Kidney (tissue), 14 donors: ENCODE data around the gene C19orf85. TPM values are rescaled to one million over a fixed set of nuclear protein-coding genes. Genes with fewer than 3 reads are reported as not detected.

Source experiments
- DNase-seq, 5 donors: peaks; one replicate each; pipeline ENCODE4 v3.0.0-alpha.2; 2013 to 2020
- FAIRE-seq: peaks from 2 replicates; lab custom pipeline; 2012; peaks lifted over from hg19 to GRCh38; lab: Jason Lieb, UNC
- H3K27ac ChIP-seq, 2 donors: one replicate each; pipeline ENCODE4 v1.7.0; 2013; ENCODE audit warnings: low read depth in 2 of 2, low read length in 2 of 2, inconsistent platforms in 1 of 2
- H3K27me3 ChIP-seq: one replicate; pipeline ENCODE4 v1.7.1; 2013; ENCODE audit warnings: low read length, inconsistent platforms; ENCODE audit not compliant: control insufficient read depth, insufficient read depth
- H3K36me3 ChIP-seq, 3 donors: one replicate each; pipeline versions ENCODE4 v1.7.0 to v1.7.1; 2013; ENCODE audit warnings: low read length in 3 of 3, control low read depth in 1 of 3, inconsistent platforms in 1 of 3; ENCODE audit not compliant: insufficient read depth in 3 of 3, control insufficient read depth in 2 of 3
- H3K4me1 ChIP-seq, 3 donors: one replicate each; pipeline versions ENCODE4 v1.7.0 to v1.7.1; 2013; ENCODE audit warnings: low read length in 3 of 3, inconsistent platforms in 1 of 3, low read depth in 1 of 3; ENCODE audit not compliant: control insufficient read depth in 2 of 3, insufficient read depth in 2 of 3
- H3K4me3 ChIP-seq, 3 donors: one replicate each; pipeline versions ENCODE4 v1.7.0 to v1.8.1; 2013; ENCODE audit warnings: low read length in 3 of 3, control low read depth in 1 of 3, inconsistent platforms in 1 of 3
- H3K9ac ChIP-seq, 3 donors: one replicate each; pipeline versions ENCODE4 v1.7.0 to v1.7.1; 2013; ENCODE audit warnings: low read length in 3 of 3, control low read depth in 1 of 3, inconsistent platforms in 1 of 3
- H3K9me3 ChIP-seq, 3 donors: one replicate each; pipeline versions ENCODE4 v1.7.0 to v1.7.1; 2013; ENCODE audit warnings: low read length in 3 of 3, control low read depth in 1 of 3, inconsistent platforms in 1 of 3; ENCODE audit not compliant: control insufficient read depth in 2 of 3, insufficient read depth in 1 of 3
- intact Hi-C: fragments of 100-400 bp; cut with DNase I; formaldehyde crosslinking; loops from one replicate; pipeline ENCODE4 v1.11.1; 2022
- polyA plus RNA-seq: library from polyadenylated mRNA; stranded (reverse); fragments of 350-450 nt; fragmentation: Illumina TruSeq; extraction: RNeasy Lipid Tissue Mini Kit (QIAGEN cat#74804); gene quantifications from one replicate; pipeline ENCODE4 v1.2.3, GENCODE V29; 2014; ENCODE audit warnings: low read depth, low replicate concordance; ENCODE audit not compliant: insufficient read depth
- total RNA-seq: library from RNA; stranded (reverse); fragmentation: NEBNext Ultra II Directional; extraction: Animal tissue kit (Norgen Biotek cat#: 25700); gene quantifications from one replicate; pipeline ENCODE4 v1.2.1, GENCODE V29; 2021
- TF ChIP-seq, protein P1 (sequence below): IDR thresholded peaks from 3 replicates; pipeline ENCODE4 v1.5.1; 2012; ENCODE audit warnings: mild to moderate bottlenecking, moderate library complexity, borderline replicate concordance; ENCODE audit not compliant: insufficient read depth; ENCODE audit errors: extremely low read depth
- donor health status: control.
- donor health status: control.
- donor health status: control.
- donor health status: control.
- donor health status: control.
- donor health status: DM: yes; HTN: yes; CAD: no.
- donor health status: Normal renal cell carcinoma (clear cell type).

The C19orf85 gene
- total and polyA plus RNA-seq, 2 donors from 2014 or later = not detected

DNA sequence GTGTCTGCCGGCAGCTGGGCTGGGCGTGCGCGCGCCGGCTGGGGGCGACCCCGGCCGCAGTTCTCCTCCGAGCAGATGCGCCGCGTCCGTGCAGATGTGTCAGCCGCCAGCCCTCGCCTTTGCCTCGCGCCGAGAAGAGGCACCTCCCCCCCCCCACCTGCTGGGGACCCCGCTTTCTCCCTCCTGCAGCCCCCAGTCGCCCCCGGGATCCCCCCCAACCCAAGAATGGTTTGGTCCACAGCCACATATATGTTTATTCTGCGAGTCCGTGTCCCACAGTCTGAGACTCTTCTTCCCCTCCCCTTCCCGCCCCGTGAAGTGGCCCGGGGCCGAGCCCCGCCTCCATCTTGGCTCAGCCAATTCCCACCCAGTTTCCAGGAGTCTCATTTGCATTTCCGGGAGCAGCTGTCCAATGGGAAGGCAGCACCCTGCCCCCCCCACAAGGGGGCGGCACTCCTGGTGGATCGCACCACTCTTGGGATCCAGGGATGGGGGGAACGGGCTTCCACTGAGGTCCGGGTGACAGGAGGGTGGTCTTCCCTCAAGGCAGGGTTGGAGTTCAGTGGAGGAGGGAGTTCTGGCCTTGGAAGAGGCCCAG is 11.7 kb downstream of the C19orf85 start:
- TF ChIP-seq, protein P1, sequence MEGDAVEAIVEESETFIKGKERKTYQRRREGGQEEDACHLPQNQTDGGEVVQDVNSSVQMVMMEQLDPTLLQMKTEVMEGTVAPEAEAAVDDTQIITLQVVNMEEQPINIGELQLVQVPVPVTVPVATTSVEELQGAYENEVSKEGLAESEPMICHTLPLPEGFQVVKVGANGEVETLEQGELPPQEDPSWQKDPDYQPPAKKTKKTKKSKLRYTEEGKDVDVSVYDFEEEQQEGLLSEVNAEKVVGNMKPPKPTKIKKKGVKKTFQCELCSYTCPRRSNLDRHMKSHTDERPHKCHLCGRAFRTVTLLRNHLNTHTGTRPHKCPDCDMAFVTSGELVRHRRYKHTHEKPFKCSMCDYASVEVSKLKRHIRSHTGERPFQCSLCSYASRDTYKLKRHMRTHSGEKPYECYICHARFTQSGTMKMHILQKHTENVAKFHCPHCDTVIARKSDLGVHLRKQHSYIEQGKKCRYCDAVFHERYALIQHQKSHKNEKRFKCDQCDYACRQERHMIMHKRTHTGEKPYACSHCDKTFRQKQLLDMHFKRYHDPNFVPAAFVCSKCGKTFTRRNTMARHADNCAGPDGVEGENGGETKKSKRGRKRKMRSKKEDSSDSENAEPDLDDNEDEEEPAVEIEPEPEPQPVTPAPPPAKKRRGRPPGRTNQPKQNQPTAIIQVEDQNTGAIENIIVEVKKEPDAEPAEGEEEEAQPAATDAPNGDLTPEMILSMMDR = no peak
- Histone ChIP-seq H3K27me3 (peaks cover 10% of the 10 kb centered on the region), H3K9ac (no peak overlapping the region), H3K4me1 (no peaks in the 10 kb centered on the region), H3K27ac (no peak overlapping the region), H3K9me3 (no peaks in the 10 kb centered on the region), H3K36me3 (no peaks in the 10 kb centered on the region), H3K4me3 (no peak overlapping the region)
- no peak for FAIRE-seq
- peak; percentile 91 to 96 (median 95) for DNase-seq
- intact Hi-C loops = no loop called here

DNA sequence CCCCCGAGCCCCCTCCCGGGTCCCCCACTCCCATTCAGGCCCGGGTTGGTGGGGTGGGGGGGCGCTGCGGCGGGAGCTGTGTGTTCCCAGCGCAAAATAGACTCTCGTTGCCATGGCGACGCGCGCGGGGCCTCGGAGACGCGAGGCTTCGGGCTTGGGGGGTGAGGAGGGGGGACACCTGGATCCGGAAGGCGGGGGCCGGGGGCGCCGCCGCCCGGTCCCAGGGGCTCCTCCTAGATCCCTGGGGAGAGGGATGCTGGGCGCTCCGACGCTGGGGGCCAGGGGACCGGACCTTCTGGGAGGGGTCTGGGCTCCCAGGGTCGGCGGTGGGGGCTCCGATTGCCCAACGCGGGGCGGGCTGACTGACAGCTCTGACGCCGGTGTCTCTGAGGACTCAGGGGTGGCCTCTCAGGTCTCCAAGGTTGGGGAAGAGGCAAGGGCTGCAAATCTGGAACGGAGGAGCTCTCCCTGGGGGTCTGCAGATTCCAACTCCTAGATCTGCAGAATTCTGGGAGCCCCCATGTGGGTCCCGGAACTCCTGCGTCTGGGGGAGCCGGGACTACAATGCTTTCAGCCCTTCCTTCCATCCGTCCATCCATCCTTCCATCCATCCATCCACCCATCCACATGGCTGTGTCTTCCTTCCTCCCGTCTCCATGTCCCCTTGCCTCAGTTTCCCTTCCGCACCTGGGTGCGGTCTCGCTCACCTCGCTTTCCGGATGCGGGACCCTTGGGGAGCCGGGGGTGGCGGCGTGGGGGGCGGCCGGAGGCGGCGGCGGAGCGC is 12.4 kb downstream of the C19orf85 start:
- Histone ChIP-seq H3K4me1 (no peaks in the 10 kb centered on the region), H3K36me3 (no peaks in the 10 kb centered on the region), H3K27ac (no peak overlapping the region), H3K27me3 (peaks cover 13% of the 10 kb centered on the region), H3K4me3 (peak overlapping the region in 1 of 3 donors; percentile 12), H3K9me3 (no peaks in the 10 kb centered on the region), H3K9ac (no peak overlapping the region)
- intact Hi-C loops = no loop called here
- DNase-seq (peak in 2 of 5 donors; percentile 65 to 77), FAIRE-seq (no peak)
- TF ChIP-seq, protein P1 = no peak

DNA sequence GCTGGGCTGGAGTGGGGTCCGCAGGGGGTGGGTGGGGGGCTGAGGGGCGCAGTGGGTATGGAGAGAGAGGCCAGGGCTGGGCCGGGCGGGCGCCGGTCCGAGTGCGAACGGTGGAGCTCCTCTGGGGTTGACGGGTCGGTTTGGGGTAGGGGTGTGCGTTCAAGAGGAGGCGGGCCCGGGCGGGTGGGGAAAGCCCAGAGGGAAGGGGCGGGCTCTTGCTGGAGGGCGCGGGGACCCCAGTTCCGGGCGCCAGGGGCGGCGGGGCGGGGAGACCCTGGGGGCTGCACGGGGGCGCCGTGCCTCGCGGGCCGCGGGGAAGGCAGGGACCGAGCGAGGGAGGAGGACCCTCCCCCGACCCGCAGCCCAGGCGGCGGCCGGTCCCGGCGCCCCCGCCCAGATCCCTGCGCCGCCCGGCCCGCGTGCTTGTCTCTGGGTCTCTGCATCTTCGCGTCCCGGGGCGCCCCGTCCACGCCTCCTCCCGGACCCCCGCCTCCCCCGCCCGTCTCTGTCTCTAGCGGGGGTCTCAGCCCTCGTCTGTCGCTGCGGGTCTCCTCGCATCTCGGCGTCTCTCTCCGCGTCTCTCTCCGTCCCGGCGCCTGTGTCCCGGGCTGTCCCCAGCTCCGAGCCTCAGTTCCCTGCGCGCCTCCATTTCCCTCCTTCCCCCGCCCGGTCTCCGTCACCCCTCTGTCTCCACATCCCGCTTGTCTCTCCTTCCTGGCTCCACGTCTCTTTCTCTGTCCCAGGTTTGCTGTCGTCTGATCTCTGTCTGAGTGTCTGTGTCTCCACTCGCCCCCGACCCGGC is 13.2 kb downstream of the C19orf85 start:
- H3K9me3 ChIP-seq = no peaks in the 10 kb centered on the region
- H3K27ac ChIP-seq = no peak overlapping the region
- H3K36me3 ChIP-seq = no peaks in the 10 kb centered on the region
- no peak overlapping the region for H3K4me3 ChIP-seq
- TF ChIP-seq, protein P1 = no peak
- no peak for FAIRE-seq
- H3K9ac ChIP-seq = no peak overlapping the region
- peak in 1 of 5 donors; percentile 64 for DNase-seq
- intact Hi-C loops = no loop called here
- peaks cover 16% of the 10 kb centered on the region for H3K27me3 ChIP-seq
- H3K4me1 ChIP-seq = no peaks in the 10 kb centered on the region
